Peyer's patch (tissue), 4 donors: Measurements from ENCODE around the gene CD52.

ENCODE experiments used
- CTCF ChIP-seq, 6 experiments: fragments of 450-650 bp in 4 of 6; fragments of 200-600 bp in 2 of 6; sonication (generic) in 1 of 6; IDR thresholded peaks; one replicate each; pipeline ENCODE4 v1.5.1; 2017 to 2019; ENCODE audit warnings: antibody characterized with exemption in 6 of 6, mild to moderate bottlenecking in 3 of 6, moderate library complexity in 1 of 6
- POLR2A ChIP-seq, 2 donors: fragments of 450-650 bp; IDR thresholded peaks; one replicate each; pipeline ENCODE4 v1.5.1; 2017; ENCODE audit warnings: antibody characterized with exemption in 2 of 2, mild to moderate bottlenecking in 2 of 2, moderate library complexity in 2 of 2

GRCh38 chr1:26353210-26353859 is 35.6 kb downstream of the CD52 start:
- TF ChIP-seq CTCF (IDR thresholded peaks at IDR 0.05) (no peak), POLR2A (IDR thresholded peaks at IDR 0.05) (no peak)
